Activated naive CD4-positive, alpha-beta T cell treated with anti-CD3 and anti-CD28 coated beads, Interleukin-2, amount 50 U/mL, for 16 hours (primary cell): Measurements from ENCODE around the gene DPPA4.

Experiments
- DNase-seq: peaks from one replicate; pipeline ENCODE4 v3.0.0-alpha.2; 2020

DPPA4 gene

DNA sequence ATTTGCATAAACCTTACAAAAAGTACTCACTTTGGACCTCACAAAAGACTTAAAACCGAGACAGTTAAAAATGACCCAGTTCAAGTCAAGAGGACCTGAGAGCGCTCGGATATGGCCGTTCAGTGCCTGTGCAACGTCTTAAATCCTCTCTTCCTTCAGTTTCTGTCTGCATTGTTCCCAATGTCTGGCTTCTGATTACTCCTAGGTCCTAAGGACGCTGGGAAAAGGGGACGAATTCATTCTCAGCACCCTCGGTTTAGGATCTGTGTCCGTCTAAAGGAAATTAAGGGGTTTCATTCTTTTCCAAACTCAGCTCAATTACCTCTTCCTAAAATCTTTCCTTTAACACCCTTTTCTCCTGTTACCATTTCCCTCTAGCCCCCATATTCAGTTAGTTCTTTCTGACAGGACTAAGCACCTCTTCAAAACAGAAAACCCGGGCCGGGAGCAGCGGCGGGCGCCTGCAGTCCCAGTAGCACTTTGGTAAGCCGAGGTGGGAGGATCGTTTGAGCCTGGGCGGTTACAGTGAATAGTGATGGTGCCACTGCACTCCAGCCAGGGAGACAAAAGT is 970 bp downstream of the DPPA4 start:
- DNase-seq, result no peak

DNA sequence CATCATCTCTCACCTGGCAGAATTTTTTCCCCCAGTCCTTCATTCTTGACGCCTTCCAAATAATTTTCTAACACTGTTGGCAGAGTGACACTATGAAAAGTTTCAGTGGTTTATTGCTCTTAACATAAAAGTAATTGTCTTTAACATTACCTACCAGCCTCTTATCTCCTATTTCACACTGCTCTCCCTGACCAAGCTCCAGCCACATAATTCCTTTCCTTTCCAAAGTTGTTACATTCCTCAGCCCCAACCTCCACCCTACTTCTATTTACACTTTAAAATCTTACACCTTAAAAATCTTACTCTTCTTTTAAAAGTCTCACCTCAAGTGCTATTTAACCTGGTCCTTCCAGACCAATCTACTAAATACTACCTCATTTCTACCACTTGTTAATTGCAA is 2.8 kb downstream of the DPPA4 start:
- DNase-seq, result no peak

DNA sequence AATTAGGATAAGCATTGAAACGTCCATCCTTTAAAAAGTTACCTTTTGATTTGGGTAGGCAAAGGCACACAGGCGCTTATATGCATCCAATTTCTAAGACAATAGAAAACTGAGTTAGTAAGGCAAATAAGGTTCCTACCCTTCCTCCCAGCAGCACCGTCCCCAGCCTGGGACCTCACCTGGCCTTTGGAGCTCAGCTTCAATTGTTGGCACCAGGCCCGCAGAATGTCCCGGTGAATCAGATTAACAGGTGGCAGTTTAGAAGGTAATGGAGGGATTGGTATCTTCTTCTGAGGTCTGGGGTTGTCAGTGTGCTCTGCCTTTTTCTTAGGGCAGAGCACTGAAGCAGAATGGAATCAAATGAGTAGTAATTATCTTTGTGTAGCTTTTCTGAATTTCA is 5.7 kb downstream of the DPPA4 start:
- no peak for DNase-seq

DNA sequence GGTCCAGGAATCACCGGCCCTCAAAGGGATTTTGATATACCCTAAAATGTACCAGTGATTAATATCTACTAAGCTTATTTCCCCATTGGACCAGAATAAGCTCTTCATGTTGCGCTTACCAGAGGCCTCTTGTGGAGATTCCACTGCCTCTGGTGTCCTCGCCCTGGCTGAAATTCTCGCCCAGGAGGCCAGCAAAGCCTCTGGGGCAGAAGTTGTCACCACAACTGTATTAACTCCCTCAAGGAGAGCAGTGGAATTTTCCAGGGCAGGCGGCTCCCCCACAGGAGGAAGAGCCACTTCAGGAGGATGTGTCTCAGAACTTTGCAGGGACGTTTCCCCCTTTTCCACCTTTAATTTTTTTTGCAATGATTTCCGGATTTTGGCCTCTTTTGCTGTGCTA is 6.9 kb downstream of the DPPA4 start:
- DNase-seq, result no peak

DNA sequence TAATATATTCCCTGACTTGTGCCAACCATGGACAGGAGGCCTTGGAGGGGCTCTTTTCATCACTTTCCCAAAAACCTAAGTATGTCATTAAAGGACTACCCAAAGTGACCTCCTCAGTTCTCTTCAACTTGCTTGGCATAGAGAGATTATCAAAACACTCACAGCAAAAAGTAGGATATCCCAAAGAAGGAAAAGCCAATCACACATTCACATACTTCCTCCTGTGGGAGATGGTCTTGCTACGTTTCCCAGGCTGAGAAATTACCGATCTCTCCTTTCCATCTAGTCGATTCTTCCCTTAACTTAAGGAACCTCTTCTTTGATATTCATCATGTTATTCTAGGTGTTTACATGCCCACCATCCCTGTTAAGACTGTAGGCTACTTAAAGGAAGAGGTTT is 9.1 kb downstream of the DPPA4 start:
- DNase-seq, result no peak

DNA sequence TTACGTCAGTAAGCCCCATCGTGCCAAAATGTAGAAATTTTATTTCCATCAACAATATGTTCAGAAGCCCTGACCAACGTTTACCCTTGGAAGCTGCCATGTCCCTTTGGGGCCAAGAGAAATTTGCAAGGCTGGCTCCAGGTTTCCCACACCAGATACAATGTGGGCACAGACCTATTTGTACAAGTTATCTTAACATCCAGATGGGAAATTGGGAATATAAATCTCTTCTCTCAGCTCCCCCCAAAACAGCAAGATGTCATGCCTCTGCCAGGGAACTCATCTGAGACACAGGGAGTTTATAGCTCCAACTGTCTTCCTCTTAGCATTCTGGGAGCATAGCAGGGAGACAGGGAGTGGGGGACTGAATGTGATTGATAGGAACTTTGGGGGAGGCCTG is 11.7 kb downstream of the DPPA4 start:
- DNase-seq, result no peak

DNA sequence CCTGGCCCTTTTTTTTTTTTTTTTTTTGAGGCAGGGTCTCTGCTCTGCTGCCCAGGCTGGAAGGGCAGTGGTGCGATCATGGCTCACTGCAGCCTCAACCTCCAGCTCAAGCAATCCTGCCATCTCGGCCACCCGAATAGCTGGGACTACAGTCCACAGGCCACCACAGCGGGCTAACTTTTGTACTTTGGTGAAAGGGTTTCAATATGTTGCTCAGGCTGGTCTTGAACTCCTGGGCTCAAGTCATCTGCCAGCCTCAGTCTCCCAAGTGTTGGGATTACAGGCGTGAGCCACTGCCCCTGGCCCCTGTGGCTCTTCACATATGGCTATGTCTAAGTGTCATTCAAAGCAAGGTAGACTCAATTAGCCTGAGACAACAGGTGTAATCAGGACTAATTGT is 12.2 kb downstream of the DPPA4 start:
- DNase-seq, result no peak

DNA sequence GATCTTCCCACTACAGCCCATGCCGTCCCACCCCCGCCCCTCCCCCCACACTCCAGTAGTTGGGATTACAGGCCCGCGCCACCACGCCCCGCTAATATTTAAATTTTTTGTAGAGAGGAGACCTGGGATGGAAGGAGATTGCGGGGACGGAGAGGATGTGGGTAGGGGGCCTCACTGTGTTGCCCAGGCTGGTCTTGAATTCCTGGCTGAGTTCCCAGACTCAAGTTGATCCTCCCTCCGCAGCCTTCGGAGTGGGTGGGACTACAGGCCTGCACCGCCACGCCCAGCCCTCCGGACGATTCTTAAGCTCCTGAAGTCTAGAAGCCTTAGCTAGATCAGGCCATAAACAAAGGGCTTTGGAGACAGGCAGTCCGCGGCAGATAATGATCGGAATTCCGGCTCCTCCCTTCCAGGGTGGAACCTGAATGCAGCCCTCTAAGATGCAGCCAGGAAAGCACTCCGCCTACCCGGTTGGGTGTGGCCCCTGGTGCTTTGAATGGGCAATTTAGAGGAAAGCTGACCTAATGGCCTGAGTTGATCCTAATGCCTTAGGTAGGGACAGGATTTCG is 21.1 kb downstream of the DPPA4 start, which contains the start of gene DPPA2:
Gene DPPA2 (minus strand): TSS at position 356 of the 569 bp plus-strand sequence. CDS start 1,975 bp downstream, outside the sequence.
- no peak for DNase-seq

DNA sequence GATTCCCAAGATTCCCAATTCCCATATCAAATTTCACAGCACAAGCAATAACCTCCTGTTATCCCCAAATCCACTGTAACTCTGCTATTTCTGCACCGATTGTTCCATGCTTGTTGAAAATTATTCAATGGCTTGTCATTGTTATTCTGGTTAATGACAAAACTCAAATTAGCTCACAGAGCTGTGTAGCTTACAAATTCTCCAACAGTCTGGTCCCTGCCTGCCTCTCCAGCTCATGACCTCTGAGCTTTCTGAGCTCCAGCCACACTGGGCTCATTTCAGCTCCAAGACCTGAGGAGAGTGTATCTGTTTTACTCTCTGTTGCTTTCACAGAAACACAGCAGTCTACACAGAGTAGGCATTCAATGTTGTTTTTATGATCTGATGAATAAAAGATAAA is 24.3 kb downstream of the DPPA4 start:
- no peak for DNase-seq

DNA sequence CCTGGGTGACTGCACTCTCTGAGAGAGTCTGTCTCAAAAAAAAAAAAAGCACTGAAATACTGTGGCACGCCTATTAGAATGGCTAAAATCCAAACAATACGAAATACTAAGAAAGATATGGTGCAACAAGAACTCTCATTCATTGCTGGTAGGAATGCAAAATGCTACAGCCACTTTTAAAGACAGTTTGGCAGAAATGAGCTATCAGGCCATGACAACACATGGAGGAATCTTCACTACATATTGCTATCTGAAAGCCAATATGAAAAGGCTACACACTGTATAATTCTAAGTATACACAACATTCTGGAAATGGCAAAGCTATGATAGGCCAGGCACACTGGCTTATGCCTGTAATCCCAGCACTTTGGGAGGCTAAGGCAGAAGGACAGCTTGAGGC is 39.9 kb downstream of the DPPA4 start:
- no peak for DNase-seq

DNA sequence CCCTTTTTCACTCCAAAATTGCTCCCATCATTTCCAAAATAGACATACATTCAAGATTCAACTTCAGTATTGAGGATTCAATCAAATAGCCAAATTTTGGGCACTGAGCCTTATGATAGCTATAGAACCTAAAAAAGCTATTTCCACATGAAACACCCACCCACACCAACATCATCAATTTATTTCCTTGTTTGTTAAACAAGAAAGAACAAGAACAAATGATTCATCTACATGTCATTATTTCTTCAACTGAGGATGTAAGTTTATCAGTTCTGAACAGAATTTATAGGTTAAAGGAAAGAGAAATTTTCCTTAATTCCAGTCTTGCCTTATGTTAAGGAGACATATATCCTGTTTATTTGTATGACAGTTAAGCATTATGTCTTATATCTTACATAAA is 53.3 kb downstream of the DPPA4 start:
- no peak for DNase-seq

DNA sequence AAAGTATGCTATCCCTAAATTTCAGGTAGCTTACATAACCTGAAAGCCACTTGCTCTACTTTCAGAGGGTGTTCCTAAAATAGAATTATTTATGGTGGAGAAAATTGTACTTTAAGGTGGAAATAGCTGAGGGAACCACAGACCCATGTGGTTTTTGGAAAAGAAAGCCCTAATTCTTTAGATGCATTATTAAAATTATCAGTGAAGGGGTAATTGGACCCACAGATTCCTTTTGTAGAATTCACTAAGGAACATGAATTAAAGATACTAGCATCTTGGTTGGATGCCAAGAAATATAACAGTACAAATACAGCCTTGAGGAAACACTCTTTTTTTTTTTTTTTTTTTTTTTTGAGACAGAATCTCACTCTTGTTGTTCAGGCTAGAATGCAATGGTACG is 58.8 kb downstream of the DPPA4 start:
- no peak for DNase-seq

DNA sequence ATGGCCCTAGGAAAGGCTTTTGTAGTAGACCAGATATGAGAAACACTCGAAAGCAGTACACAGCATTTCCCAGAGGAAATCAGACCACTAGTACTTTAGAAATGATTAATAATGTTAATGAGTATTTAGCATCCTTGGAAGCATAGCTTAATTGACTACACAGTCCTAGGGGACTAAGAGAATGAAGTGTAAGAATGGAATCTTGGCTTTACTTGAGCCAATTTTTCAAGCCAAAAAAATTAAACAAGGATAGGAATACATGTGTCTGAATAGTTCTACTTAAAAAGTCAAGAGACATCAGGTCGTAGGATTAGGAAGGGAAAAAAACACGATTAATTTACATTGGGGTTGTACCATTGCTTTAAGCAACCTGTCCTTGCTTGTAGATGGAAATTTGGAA is 59.2 kb downstream of the DPPA4 start:
- DNase-seq, result no peak
